H1 (cell line): ENCODE measurements around the gene ADAD2. TPM values are rescaled to one million over a fixed set of nuclear protein-coding genes. Genes with fewer than 3 reads are reported as not detected.

Experiments
- CTCF ChIA-PET: fragments of 300-600 bp; sonication (Branson Sonifier 250); formaldehyde crosslinking; loops from one replicate; lab custom pipeline; 2021; ENCODE audit not compliant: partially characterized antibody; lab: Charles Lee
- POLR2A ChIA-PET: fragments of 300-600 bp; sonication (Branson Sonifier 250); formaldehyde crosslinking; loops from one replicate; lab custom pipeline; 2021; ENCODE audit warnings: inconsistent platforms; ENCODE audit not compliant: partially characterized antibody; lab: Charles Lee
- DNase-seq, 2 experiments: peaks; one replicate each; pipeline versions ENCODE4 v3.0.0 to v3.0.0-alpha.2; 2010 to 2022; ENCODE audit warnings: low spot score in 2 of 2, low read depth in 1 of 2, mixed read lengths in 1 of 2
- FAIRE-seq: peaks from 2 replicates; lab custom pipeline; 2011; peaks lifted over from hg19 to GRCh38; lab: Jason Lieb, UNC
- H2AFZ ChIP-seq: 2 replicates; pipeline ENCODE4 v1.8.1; 2012; ENCODE audit warnings: low read length, inconsistent platforms
- H2AK5ac ChIP-seq: 2 replicates; pipeline ENCODE4 v1.6.1; 2013; ENCODE audit warnings: low read depth, low read length
- H2BK120ac ChIP-seq: replicated peaks from 2 replicates; pipeline ENCODE3; 2013; ENCODE audit warnings: low read depth, low read length, inconsistent platforms
- H2BK12ac ChIP-seq: 2 replicates; pipeline ENCODE4 v1.6.1; 2013; ENCODE audit warnings: low read depth, low read length
- H2BK15ac ChIP-seq: 2 replicates; pipeline ENCODE4 v1.6.1; 2013; ENCODE audit warnings: low read length
- H2BK20ac ChIP-seq: 2 replicates; pipeline ENCODE4 v1.6.1; 2013; ENCODE audit warnings: low read length
- H2BK5ac ChIP-seq: 2 replicates; pipeline ENCODE4 v1.6.1; 2013; ENCODE audit warnings: low read depth, low read length
- H3K14ac ChIP-seq: 2 replicates; pipeline ENCODE4 v1.6.1; 2013; ENCODE audit warnings: inconsistent platforms; ENCODE audit not compliant: insufficient read length
- H3K18ac ChIP-seq: 2 replicates; pipeline ENCODE4 v1.6.1; 2013; ENCODE audit warnings: low read length; ENCODE audit errors: extremely low read depth
- H3K23ac ChIP-seq: 2 replicates; pipeline ENCODE4 v1.6.1; 2013; ENCODE audit warnings: inconsistent platforms; ENCODE audit not compliant: insufficient read length
- H3K23me2 ChIP-seq: 2 replicates; pipeline ENCODE4 v1.6.1; 2013; ENCODE audit warnings: low read depth, low read length
- H3K27ac ChIP-seq: 2 replicates; pipeline ENCODE4 v1.6.1; 2011; ENCODE audit warnings: low read depth, low read length, inconsistent platforms
- H3K27me3 ChIP-seq, 4 experiments: replicated peaks in 1 of 4; 1 replicate in 1 of 4; 2 replicates in 3 of 4; pipeline versions ENCODE4 v1.6.1 to v1.8.1; 2011 to 2013; ENCODE audit warnings: low read length in 3 of 4, mild to moderate bottlenecking in 3 of 4, inconsistent platforms in 2 of 4, mixed read lengths in 2 of 4, moderate library complexity in 1 of 4; ENCODE audit not compliant: control insufficient read depth in 3 of 4, insufficient read depth in 3 of 4; ENCODE audit errors: extremely low read depth in 1 of 4
- H3K36me3 ChIP-seq, 4 experiments: 2 replicates each; pipeline versions ENCODE4 v1.6.1 to v1.8.1; 2011 to 2013; ENCODE audit warnings: mild to moderate bottlenecking in 4 of 4, low read length in 3 of 4, moderate library complexity in 2 of 4, control low read depth in 1 of 4, inconsistent platforms in 1 of 4; ENCODE audit not compliant: insufficient read depth in 4 of 4, control insufficient read depth in 2 of 4
- H3K4ac ChIP-seq: replicated peaks from 2 replicates; pipeline ENCODE3; 2013; ENCODE audit warnings: low read length, low read depth, mixed read lengths, inconsistent platforms; ENCODE audit not compliant: insufficient read length
- H3K4me1 ChIP-seq, 4 experiments: replicated peaks in 1 of 4; 1 replicate in 1 of 4; 2 replicates in 3 of 4; pipeline versions ENCODE4 v1.6.1 to v1.8.1; 2011 to 2013; ENCODE audit warnings: low read length in 3 of 4, inconsistent platforms in 2 of 4, mixed read lengths in 1 of 4; ENCODE audit not compliant: insufficient read depth in 4 of 4, control insufficient read depth in 3 of 4
- H3K4me2 ChIP-seq, 2 experiments: 2 replicates each; pipeline versions ENCODE4 v1.6.1 to v1.8.1; 2011 to 2013; ENCODE audit warnings: low read depth in 2 of 2, low read length in 2 of 2, control low read depth in 1 of 2, inconsistent platforms in 1 of 2, mild to moderate bottlenecking in 1 of 2; ENCODE audit not compliant: insufficient read depth in 1 of 2
- H3K4me3 ChIP-seq, 4 experiments: fragments of 200-600, 300-600 bp in 1 of 4; sonication (generic), shearing (Covaris generic), sonication (Bioruptor Twin) in 1 of 4; 2 replicates each; pipeline versions ENCODE4 v1.5.1 to v1.8.1; 2011 to 2016; ENCODE audit warnings: low read length in 4 of 4, low read depth in 3 of 4, control low read depth in 2 of 4, inconsistent platforms in 2 of 4, mild to moderate bottlenecking in 2 of 4, mixed read lengths in 1 of 4, moderate library complexity in 1 of 4; ENCODE audit not compliant: insufficient read depth in 2 of 4; ENCODE audit errors: extremely low read depth in 1 of 4
- H3K56ac ChIP-seq: replicated peaks from 2 replicates; pipeline ENCODE3; 2013; ENCODE audit warnings: low read depth, mild to moderate bottlenecking, mixed read lengths, low read length, inconsistent platforms; ENCODE audit not compliant: insufficient read length
- H3K79me1 ChIP-seq: 2 replicates; pipeline ENCODE4 v1.6.1; 2013; ENCODE audit warnings: low read depth, low read length, control low read depth
- H3K79me2 ChIP-seq, 2 experiments: 2 replicates each; pipeline versions ENCODE4 v1.6.1 to v1.8.1; 2012 to 2013; ENCODE audit warnings: low read length in 2 of 2, mild to moderate bottlenecking in 2 of 2, inconsistent platforms in 1 of 2; ENCODE audit not compliant: insufficient read depth in 2 of 2, control insufficient read depth in 1 of 2
- H3K9ac ChIP-seq, 4 experiments: replicated peaks in 1 of 4; 1 replicate in 1 of 4; 2 replicates in 3 of 4; pipeline versions ENCODE4 v1.6.1 to v1.8.1; 2011 to 2013; ENCODE audit warnings: low read depth in 3 of 4, low read length in 3 of 4, control low read depth in 2 of 4, mild to moderate bottlenecking in 2 of 4, moderate library complexity in 2 of 4, inconsistent platforms in 1 of 4; ENCODE audit errors: extremely low read depth in 1 of 4
- H3K9me3 ChIP-seq, 2 experiments: 2 replicates each; pipeline versions ENCODE4 v1.6.1 to v1.8.1; 2012 to 2013; ENCODE audit warnings: mild to moderate bottlenecking in 2 of 2, moderate library complexity in 2 of 2, control low read depth in 1 of 2, inconsistent platforms in 1 of 2, low read depth in 1 of 2, low read length in 1 of 2, mixed read lengths in 1 of 2; ENCODE audit not compliant: insufficient read depth in 2 of 2
- H4K20me1 ChIP-seq, 2 experiments: replicated peaks in 1 of 2; 2 replicates each; pipeline versions ENCODE3 to v1.8.1; 2011 to 2013; ENCODE audit warnings: inconsistent platforms in 2 of 2, low read length in 2 of 2, mild to moderate bottlenecking in 1 of 2; ENCODE audit not compliant: insufficient read depth in 2 of 2, control insufficient read depth in 1 of 2
- H4K5ac ChIP-seq: 2 replicates; pipeline ENCODE4 v1.6.1; 2013; ENCODE audit warnings: low read length, low read depth, mixed read lengths, inconsistent platforms; ENCODE audit not compliant: insufficient read length
- H4K8ac ChIP-seq: 2 replicates; pipeline ENCODE4 v1.8.0; 2013; ENCODE audit warnings: mild to moderate bottlenecking, moderate library complexity, low read length, inconsistent platforms; ENCODE audit not compliant: insufficient read depth; ENCODE audit errors: extremely low read depth
- H4K91ac ChIP-seq: replicated peaks from 2 replicates; pipeline ENCODE3; 2013; ENCODE audit warnings: low read length, mixed read lengths, inconsistent platforms; ENCODE audit not compliant: insufficient read length
- BACH1 ChIP-seq: IDR thresholded peaks from 2 replicates; pipeline ENCODE4 v1.6.1; 2012; ENCODE audit warnings: low read length, improper control_type of control experiment
- BCL11A ChIP-seq, 2 experiments: IDR thresholded peaks; one replicate each; pipeline ENCODE4 v1.6.1; 2011; ENCODE audit warnings: low read depth in 2 of 2, low read length in 2 of 2, mild to moderate bottlenecking in 2 of 2
- CBX8 ChIP-seq: fragments of 300-800, 300-1000 bp; sonication (generic); IDR thresholded peaks from 2 replicates; pipeline ENCODE4 v1.7.1; 2016; ENCODE audit warnings: low read depth, low read length, borderline replicate concordance
- CTCF ChIP-seq, 3 experiments: IDR thresholded peaks; 1 replicate in 2 of 3; 2 replicates in 1 of 3; pipeline versions ENCODE4 v1.5.1 to v1.6.1; 2011; ENCODE audit warnings: low read length in 3 of 3, mild to moderate bottlenecking in 3 of 3, inconsistent platforms in 2 of 3, low read depth in 1 of 3, moderate library complexity in 1 of 3; ENCODE audit not compliant: insufficient read depth in 1 of 3; ENCODE audit errors: control extremely low read depth in 1 of 3
- E2F6 ChIP-seq: IDR thresholded peaks from 2 replicates; pipeline ENCODE4 v1.6.1; 2012; ENCODE audit warnings: inconsistent platforms
- GTF2F1 ChIP-seq: IDR thresholded peaks from 2 replicates; pipeline ENCODE4 v1.6.1; 2012; ENCODE audit warnings: low read depth, low read length, improper control_type of control experiment, borderline replicate concordance
- SAP30 ChIP-seq: fragments of 300-600 bp; sonication (generic); IDR thresholded peaks from 2 replicates; pipeline ENCODE4 v1.7.1; 2012; ENCODE audit warnings: low read length, moderate library complexity, mild to moderate bottlenecking, inconsistent platforms; ENCODE audit not compliant: insufficient read depth, insufficient replicate concordance
- SP2 ChIP-seq: IDR thresholded peaks from 2 replicates; pipeline ENCODE4 v1.6.1; 2012; ENCODE audit warnings: mild to moderate bottlenecking, low read length, inconsistent platforms
- SP4 ChIP-seq: IDR thresholded peaks from 2 replicates; pipeline ENCODE4 v1.6.1; 2012; ENCODE audit warnings: low read length, inconsistent platforms
- WGBS, 2 experiments: shearing (Covaris generic) in 1 of 2; methylation state at CpG; one replicate each; pipeline versions ENCODE4 v1.1.6 to v1.1.7; 2013 to 2015; ENCODE audit warnings: low lambda C conversion rate in 2 of 2, mixed read lengths in 2 of 2, inconsistent platforms in 1 of 2, low coverage in 1 of 2, missing lambda C conversion rate in 1 of 2; ENCODE audit not compliant: insufficient replicate concordance in 2 of 2, insufficient coverage in 1 of 2, insufficient read length in 1 of 2; ENCODE audit errors: extremely low coverage in 1 of 2, missing lambda C conversion rate in 1 of 2; 5-methylcytosine and 5-hydroxymethylcytosine counted together
- polyA plus RNA-seq, 7 experiments: library from polyadenylated mRNA; depleted of rRNA in 3 of 7; stranded (reverse) in 5 of 7; unstranded in 2 of 7; fragments of >200 nt in 5 of 7; fragments of 200-250 nt in 2 of 7; gene quantifications; 1 replicate in 5 of 7; 2 replicates in 1 of 7; 4 replicates in 1 of 7; pipeline versions ENCODE4 v1.2.1 to v1.2.3, GENCODE V29; 2011 to 2013; ENCODE audit warnings: missing spikeins in 2 of 7, mixed read lengths in 2 of 7
- total RNA-seq: library from RNA; stranded (reverse); fragmentation: NEBNext Ultra II Directional; extraction: Animal tissue kit (Norgen Biotek cat#: 25700); gene quantifications from 2 replicates; pipeline ENCODE4 v1.2.1, GENCODE V29; 2021

Gene ADAD2
- total and polyA plus RNA-seq, 2 of the 8 experiments (the other 6 are each of a cell fraction or from before 2014, with no cell fraction given): 1.2 to 1.3 TPM

GRCh38 chr16:84178892-84179611 is 11.9 kb upstream of the ADAD2 start:
- no peak overlapping the region for H3K4me2 ChIP-seq
- H2BK15ac ChIP-seq: no peak overlapping the region
- H3K23me2 ChIP-seq: no peaks in the 10 kb centered on the region
- H3K18ac ChIP-seq: no peak overlapping the region
- no peak overlapping the region for H2AK5ac ChIP-seq
- no peak overlapping the region for H2BK120ac ChIP-seq
- H3K27me3 ChIP-seq: no peaks in the 10 kb centered on the region
- H4K20me1 ChIP-seq: peaks cover 5 to 10% of the 10 kb centered on the region in 2 experiments
- no peak overlapping the region for H2AFZ ChIP-seq
- H3K27ac ChIP-seq: no peak overlapping the region
- H4K91ac ChIP-seq: no peak overlapping the region
- CTCF ChIA-PET: interaction anchor here (0.8 to 8.9 kb wide), 16 partner anchors 9 to 328 kb away, joined by 3 to 93 read pairs (median 3); partner anchors contain the start of genes ADAD2 and TAF1C
- H2BK12ac ChIP-seq: no peak overlapping the region
- no peak overlapping the region for H3K56ac ChIP-seq
- WGBS, 2 experiments: 96% methylated on average over 20 of the region's 28 CpGs; no CpG with 5 or more reads in 1 of the 2 experiments
- no peak overlapping the region for H3K23ac ChIP-seq
- H3K4me1 ChIP-seq: no peaks in the 10 kb centered on the region
- H3K79me2 ChIP-seq: peaks cover 0 to 5% of the 10 kb centered on the region in 2 experiments; a peak in 1 of 4 replicates
- H2BK5ac ChIP-seq: no peak overlapping the region
- H2BK20ac ChIP-seq: no peak overlapping the region
- peaks cover 4% of the 10 kb centered on the region; the same call in 1 of the 2 replicates for H3K79me1 ChIP-seq
- DNase-seq (no peak), FAIRE-seq (no peak)
- H3K36me3 ChIP-seq: peaks cover 4 to 46% (median 28%) of the 10 kb centered on the region in 4 experiments
- no peak overlapping the region for H3K4me3 ChIP-seq
- no peaks in the 10 kb centered on the region for H3K9me3 ChIP-seq
- no peak overlapping the region for H3K4ac ChIP-seq
- no peak overlapping the region for H3K9ac ChIP-seq
- POLR2A ChIA-PET: interaction anchor here (5.9 kb wide), 1 partner anchor 11 kb away, joined by 35 read pairs; no protein-coding TSS in a partner anchor
- no peak overlapping the region for H4K8ac ChIP-seq
- no peak overlapping the region for H4K5ac ChIP-seq
- H3K14ac ChIP-seq: no peak overlapping the region
- no peak for TF ChIP-seq SAP30
- no peak for TF ChIP-seq BCL11A (IDR thresholded peaks at IDR 0.05; ENCODE audit: low read depth in 2 of 2, low read length in 2 of 2)
- TF ChIP-seq E2F6: no peak
- TF ChIP-seq SP4: no peak
- TF ChIP-seq GTF2F1: no peak
- TF ChIP-seq CTCF (IDR thresholded peaks at IDR 0.05; ENCODE audit: control extremely low read depth in 1 of 3, insufficient read depth in 1 of 3, low read depth in 1 of 3, low read length in 3 of 3): no peak
- no peak for TF ChIP-seq CBX8
- TF ChIP-seq BACH1: no peak
- TF ChIP-seq SP2: no peak
